NOMO-1 treated with dmso at 0.1 percent for 144 hours (cell line): ENCODE data around the gene OXSR1.
A peak's percentile ranks its signal among the peaks of the same experiment; 100 is the strongest.

Source experiments
- DNase-seq: peaks from one replicate; lab custom pipeline; 2025; ENCODE audit not compliant: unreplicated experiment; lab: John Stamatoyannopoulos, UW

OXSR1 gene

DNA sequence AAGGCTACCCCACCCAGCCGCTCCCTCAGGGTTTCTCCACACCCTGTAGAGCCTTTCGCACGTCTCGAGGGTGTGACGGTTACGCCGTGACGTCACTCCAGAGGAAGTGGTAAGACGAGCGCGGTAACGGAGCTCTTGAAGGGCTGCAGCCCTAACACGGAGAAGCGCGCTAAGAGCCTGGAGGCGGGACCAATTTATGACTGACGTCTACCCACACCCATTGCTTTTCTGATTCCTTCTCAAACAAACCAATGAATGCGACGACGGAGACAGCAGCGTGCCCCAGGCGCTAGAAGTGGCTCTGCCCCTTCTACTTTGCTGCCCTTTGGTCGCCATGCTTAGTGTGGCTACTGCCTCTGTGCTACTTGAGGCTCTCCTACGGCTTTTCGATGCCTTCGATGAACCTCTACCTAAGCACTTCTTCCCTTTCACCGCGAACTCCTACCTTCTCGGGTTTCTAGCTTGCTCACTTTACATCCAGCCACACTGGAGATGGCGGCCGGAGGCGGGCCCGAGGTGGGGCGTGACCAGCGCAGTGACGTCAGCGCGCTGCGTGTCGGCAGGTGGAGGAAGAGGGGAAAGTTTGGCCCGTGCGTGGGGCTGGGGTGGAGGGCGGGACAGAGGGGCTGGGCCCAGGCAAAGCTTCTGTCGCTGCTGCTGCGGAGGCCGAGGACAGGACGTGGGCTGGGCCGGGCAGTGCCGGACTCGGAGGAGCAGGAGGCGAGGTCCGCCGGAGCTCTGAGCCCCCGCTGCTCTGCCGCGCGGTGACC, at the start of gene OXSR1:
Gene OXSR1 (plus strand): TSS at position 586 of the 770 bp plus-strand sequence. CDS start 340 bp downstream, outside the sequence.
- peak; percentile 99 for DNase-seq

DNA sequence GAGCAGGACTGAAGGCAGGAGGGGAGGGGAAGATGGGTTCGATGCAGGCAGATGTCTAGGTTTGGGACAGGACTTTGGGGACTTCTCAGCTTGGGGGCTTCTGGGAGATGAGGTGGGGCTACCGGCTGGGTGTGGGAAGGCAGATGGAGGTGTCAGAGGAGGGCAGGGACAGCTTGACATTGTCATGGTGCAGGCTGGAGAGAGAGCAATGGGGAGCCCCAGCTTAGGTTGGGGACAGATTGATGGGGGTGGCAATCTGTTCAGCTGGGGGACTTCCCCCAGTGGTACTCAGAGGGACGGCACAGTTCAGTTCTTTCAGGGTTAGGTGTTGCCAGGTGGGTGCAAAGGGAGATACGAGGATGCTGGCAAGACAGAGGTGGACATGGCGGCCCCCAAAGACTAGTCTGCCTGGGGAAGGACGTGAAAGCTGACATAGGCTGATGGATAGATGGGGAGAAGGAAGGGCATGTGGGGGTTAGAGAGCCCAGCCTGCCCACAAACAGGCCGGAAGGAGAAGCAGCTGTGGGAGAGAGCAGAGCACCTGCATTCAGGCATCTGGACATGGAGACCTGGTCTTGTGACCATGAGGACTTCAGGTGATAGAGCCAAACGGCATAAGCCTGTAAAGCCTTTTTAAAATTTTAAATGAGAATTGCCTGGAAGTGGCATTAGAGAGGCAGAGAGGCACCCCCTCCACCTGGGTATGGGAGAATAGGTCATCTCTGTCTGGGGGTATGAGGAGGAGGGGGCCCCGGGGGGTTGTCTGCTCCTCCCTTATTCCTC, 49.5 kb upstream of the OXSR1 start:
- DNase-seq: no peak

DNA sequence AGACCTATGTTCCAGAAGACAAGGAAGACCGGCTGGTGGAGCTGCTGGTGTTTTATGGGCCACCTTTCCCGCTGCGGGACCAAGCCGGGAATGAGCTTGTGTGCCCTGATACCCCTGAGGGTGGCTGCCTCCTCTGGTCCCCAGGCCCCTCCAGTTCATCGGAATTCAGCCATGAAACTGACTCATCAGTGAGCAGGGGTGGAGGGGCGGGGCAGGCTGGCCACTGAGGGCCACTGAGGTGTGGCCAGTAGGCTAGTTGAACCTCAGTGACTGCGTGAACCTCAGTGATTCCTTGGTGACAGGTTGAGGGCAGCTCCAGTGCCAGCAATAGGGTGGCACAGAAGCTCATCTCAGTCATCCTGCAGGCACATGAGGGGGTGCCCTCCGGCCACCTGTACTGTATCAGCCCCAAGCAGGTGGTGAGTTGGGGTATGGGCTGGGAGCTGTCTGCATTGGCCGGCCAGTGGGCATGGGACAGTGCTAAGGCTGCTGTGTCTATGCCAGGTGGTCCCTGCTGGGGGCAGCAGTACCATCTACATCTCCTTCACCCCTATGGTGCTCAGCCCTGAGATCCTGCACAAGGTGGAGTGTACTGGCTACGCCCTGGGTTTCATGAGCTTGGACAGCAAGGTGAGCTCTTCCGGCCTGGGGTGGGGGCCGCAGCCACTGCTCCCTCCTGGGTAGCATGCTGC, 48.7 kb upstream of the OXSR1 start:
- DNase-seq: no peak

DNA sequence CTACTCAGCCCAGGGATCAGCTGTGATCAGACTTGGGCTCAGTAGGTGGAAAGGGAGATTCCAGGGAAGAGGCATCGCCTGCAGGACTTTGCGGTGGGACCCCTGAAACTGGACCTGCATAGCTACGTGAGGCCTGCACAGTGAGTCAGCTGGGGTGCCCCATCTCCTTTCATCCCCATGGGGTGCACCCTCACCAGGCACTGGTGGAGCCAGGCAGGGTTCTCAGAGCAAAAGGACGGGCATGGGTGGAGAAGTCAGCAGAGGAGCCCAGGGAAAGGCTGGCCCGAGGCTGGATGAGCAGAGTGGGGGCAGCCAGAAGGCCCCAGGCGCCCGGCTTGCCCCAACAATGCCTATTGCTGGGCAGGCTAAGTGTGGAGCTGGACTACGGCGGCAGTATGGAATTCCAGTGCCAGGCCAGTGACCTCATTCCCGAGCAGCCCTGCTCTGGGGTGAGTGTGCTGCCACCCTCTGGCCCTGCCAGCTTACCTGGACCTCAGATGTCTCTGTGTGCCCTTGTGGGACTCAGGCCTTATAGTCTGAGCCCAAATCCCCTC, 48.1 kb upstream of the OXSR1 start:
- no peak for DNase-seq

DNA sequence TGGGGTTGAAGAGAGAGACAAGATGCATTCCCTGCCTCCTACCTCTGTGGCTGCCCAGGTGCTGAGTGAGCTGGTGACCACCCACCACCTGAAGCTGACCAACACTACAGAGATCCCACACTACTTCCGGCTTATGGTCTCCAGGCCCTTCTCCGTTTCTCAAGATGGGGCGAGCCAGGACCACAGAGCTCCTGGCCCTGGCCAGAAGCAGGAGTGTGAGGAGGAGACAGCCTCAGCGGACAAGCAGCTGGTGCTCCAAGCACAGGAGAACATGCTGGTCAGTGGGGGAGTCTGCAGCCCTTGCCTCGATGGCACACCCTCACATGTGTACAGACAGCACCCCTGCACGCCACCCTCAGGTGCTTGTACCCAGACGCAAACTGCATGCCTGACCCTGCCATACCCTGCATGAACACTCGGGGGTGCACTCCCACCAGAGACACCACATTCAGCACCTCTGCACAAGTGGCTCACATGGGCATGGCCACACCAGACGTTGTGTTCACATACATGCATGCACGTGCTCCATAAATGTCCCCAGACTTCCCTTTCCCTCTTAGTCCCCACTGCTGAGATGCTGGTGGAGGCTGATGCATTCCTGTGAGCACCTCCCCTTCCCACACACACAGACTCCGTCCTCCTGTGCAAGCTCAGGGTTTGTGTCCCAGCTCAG, 47.5 kb upstream of the OXSR1 start:
- DNase-seq: peak; percentile 41

DNA sequence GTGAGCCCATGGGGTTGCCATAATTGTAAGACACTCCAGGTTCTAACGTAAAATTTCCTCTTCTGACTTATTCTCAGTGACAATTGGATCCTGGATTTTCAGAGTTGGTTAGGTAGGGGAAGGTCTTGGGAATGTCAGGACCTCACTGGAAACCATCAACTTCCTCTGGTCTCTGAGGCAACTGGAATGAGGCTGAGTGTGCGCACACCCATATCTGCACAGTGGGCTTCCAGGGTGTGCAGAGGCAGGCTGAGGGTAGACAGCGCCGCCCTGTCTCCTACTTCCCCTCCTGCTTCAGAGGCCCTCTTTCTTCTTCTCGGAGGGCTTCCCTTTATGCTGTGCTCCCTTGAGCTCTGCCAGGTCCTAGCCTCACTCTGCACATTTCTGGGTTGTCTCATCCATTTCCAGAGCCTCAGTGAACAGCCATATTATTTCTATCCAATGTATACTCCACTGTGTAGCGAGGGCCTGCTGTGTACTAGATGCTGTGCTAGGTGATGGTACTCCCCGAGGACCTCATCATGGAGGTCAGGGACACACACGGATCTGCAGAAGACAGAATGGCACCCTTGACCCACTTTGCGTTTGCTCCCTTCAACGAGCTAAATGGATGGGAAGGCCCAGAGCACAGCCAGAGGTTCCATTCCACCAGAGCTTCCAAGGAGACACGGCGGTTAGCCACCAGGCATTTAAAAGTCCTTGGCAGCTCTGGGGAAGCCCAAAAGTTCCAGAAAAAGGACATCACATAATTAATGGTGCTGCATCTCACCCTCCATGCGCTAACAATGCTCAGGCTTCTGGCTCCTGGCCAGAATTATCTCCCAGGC, 46.7 kb upstream of the OXSR1 start:
- DNase-seq: no peak

DNA sequence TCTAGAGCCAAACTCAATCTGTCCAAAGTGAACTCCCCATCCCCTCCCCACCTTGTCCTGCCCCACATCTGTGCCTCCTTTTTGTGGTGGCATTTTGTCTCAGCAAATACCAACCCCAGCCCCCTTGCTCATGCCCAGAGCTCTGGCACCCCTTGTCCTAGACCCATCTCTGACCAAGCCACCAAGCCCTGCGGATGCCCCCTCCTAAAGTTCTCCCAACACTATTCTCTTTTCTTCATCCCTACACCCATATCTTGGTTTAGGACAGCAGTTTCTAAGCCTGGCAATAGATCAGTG, 46.1 kb upstream of the OXSR1 start:
- no peak for DNase-seq

DNA sequence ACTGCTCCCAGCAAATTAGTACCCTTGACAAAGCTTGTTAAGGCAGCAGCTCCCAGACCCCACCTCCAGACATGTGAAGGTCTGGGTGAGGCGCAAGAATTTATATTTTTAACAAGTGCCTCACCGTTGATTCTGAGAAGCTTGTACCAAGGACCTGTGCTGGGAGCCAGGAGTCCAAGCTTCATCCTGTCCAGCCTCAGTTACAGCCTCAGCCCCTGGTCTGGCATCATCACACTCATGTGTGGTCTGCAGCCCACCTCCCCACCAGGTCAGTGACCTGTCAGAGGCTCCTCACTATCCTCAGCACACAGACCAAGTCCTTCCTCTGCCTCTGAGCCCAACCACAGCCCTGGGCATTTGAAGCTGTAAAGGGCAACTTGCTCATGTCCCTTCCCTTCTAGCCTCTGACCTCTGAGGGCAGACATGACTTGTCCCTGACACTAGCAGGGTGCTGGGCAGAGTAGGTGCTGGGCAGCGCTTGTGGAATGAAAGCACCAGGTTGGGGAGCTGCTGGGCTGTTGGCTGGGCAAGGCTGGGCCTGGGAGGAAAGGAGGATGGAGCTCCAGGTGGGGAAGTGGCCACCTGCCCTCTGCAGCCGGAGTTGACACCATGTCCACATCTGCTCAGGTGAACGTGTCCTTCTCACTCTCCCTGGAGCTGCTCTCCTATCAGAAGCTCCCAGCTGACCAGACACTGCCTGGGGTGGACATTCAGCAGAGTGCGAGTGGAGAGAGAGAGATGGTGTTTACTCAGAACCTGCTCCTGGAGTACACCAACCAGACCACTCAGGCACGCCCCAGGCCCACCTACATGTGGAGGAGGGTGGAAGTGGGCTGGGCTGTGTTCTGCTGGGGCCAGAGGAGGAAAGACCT, 45.3 kb upstream of the OXSR1 start:
- DNase-seq: no peak

DNA sequence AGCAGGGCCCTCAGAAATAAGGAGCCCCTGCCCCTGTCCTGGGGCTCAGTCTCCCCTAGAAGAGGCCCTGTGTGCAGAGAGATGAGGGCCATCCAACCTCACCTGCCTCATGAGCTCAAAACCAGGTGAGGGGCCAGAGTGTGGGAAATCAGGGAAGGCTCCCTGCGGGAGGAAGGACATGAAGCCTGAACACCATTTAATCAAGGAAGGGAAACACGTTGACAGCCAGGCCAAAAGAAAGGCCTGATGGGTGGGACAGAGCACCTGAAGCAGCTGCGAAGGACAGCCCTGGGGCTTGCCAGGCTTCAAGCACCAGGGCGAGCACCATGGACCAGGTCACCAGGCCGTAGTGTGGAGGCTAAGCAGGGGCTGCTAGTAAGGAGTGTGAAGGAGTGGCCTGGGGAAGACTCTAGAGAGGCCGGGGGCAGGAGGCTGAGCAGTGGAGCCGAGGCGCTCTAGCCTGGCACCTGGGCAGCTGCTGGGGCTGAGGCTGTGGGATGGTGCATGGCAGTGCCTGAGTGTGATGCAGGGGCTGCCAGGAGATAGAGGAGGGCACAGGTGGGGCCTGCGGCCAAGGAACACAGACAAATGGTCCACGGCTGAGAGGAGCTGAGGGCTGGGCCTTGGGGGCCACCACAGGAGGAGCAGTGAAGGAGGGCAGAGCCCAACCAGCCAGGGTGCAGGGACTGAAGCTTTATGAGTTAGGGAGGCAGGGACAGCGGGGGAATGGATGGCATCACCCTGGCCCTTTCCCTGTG, 44.5 kb upstream of the OXSR1 start:
- DNase-seq: no peak

DNA sequence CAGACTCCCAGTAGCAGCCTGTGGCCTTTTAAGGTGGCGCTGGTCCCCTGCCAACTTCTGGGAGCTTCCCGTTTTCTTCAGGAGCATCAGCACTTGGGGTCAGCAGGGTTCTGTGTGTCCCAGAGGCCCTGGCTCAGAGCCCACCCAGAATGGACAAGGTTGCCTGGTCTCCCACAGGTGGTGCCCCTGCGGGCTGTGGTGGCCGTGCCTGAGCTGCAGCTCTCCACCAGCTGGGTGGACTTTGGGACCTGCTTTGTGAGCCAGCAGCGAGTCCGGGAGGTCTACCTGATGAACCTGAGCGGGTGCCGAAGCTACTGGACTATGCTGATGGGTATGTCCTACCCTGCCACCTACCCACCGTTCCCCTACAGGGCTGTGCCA, 43.9 kb upstream of the OXSR1 start:
- DNase-seq: no peak

DNA sequence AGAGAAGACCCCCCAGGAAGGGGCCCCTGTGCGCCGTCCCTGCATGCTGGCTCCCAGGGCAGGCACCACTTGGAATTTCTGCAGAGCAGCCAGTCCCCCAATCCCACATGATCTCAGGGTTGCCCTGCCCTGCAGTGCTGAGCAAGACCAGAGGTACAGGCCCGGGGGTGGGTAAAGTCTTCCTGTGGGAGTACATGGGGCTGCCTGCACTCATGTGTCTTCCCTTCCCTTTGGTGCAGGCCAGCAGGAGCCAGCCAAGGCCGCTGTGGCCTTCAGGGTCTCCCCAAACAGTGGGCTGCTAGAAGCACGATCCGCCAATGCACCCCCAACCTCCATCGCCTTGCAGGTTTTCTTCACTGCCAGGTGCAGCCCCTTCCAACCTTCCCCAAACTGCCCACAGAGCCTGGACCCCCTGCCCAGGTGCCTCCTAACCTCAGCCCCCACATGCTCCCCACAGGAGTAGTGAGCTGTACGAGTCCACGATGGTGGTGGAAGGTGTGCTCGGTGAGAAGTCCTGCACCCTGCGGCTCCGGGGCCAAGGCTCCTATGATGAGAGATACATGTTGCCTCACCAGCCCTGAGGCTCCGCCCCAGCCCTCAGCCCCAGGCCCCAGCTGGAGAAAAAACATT, 43.4 kb upstream of the OXSR1 start:
- no peak for DNase-seq

DNA sequence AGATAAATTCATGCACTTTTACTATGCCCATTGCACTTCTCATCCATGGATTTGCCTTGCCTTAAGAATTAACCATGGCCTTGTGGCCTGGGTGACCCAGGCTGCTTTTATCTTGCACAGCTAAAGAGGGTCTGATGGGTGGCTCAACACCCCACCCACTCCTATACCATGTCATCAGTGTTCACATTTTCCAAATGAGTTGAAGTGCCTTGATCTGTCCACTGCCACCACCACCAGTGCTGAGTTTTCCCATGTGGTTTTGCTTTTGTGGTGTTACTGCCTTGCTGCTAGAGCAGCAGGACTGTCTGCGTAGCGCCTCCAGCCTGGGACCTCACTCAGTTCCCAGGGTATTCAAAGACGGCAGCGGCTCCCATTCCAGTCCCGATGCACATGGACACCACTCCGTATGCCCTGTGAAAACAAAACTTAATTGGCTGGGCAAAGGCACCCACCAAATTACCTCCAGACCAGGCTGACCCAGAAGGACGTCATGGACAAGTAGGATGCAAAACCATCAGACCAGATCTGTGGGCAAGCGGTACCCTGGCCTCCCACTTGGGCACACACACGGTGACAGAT, 42.5 kb upstream of the OXSR1 start:
- DNase-seq: no peak

DNA sequence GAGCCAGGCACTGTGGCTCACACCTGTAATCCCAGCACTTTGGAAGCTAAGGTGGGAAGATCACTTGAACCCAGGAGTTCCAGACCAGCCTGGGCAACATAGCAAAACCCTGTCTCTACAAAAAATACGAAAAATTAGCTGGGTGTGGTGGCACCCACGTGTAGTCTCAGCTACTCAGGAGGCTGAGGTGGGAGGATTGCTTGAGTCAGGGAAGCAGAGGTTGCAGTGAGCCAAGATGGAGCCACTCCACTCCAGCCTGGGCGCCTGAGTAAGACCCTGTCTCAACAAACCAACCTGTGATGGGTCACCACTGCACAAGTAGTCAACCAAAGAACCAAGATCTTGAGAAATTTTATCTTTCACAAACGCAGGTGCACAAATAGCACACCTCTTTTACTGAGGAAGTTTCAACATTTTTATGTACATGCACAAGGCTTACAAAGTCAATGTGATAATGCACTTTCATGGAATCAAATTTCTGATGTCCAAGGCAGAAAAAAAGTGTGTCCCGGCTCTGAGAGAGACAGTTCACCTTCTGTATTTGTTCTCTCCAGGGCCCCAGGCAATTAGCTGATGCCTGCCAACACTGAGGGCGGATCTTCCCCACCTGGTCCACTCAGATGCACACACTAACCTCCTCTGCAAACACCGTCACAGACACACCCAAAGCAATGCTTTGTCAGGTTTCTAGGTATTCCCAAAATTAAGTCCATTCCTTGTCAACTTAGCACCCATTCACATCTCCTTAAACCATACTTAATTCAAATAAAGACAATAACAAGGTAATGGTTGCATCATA, 40.8 kb upstream of the OXSR1 start:
- DNase-seq: no peak

DNA sequence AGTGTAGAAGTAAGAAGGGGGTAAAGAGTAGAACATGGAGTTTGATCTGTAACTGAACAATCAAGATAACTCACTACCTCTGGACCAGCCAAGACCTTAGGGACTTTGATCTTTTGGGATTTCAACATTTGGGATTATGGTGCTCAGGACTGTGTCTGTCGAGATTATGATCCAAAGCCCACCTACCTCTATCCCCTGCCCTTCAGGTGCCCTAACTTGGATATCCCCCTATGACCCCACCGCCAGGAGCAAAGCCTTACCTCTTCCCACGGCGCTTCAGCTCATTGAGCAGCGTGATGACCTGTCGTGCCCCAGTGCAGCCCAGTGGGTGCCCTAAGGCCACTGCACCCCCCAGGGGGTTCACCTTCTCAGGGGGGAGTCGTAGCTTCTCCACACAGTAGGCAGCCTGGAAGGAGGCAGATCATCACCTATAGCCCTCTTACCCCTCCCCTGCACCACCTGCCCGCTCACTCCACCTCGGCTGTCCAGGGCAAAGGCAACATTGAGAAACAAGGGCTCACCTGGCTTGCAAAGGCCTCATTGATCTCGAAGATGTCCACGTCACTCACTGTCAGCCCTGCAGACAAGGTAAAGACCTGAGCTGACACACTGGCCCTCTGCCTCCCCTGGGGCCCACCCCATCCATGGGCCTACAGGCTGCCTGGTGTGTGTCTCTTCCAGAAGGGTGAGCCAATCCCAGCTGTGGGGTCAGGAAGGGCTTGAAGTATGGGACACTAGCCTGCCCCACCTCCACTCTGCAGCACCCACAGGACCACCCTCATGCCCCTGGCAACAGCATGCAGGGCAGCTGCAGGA, 39.8 kb upstream of the OXSR1 start:
- no peak for DNase-seq

DNA sequence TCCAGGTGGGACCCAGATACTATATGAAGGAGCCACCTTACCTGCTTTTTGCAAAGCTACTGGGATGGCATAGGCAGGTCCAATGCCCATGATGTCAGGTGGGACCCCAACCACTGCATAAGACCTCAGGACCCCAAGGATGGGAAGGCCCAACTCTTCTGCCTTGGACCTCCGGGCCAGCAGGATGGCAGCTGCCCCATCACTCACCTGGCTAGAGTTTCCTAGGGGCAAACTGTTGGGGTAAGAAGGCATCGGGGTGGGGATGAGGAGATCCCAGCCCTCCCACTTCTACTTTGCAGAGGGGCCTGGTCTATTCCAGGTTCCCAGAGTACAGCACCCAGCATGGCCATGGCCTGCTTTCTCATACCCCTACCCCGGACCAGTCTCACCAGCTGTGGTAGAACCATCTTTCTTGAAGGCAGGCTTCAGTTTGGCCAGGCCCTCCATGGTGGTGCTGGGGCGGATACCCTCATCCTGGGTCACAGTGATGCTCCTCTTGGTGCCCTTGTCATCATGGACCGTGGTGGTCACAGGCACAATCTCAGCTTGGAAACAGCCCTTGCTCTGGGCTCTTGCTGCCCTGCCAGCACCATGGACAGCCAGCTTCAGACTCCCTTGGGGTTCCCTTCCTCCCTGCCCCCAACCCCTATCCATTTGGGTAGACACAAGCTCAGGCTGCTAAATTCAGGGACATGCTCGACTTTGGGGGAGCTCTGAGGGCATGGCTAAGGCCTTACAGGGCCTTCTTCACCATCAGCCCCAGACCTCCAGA, 39.0 kb upstream of the OXSR1 start:
- no peak for DNase-seq
